ENCODE data around the gene ACY1. TPM values are rescaled to one million over a fixed set of nuclear protein-coding genes. Genes with fewer than 3 reads are reported as not detected.

ACY1 gene
- total and polyA plus RNA-seq, 2 donors (not counting 3 experiments of a cell fraction or from before 2014, with no cell fraction given) = 13.4 to 32.9 TPM

- Histone ChIP-seq H4K20me1 (replicated peaks; ENCODE audit: control insufficient read depth, extremely low read depth, insufficient read depth, low read length) (no peaks in the 10 kb centered on the region), H3K27ac (ENCODE audit: insufficient read depth, low read depth, low read length) (no peak overlapping the region), H3K9me1 (replicated peaks; ENCODE audit: control insufficient read depth, extremely low read depth, insufficient read depth, low read length) (no peaks in the 10 kb centered on the region), H3K27me3 (ENCODE audit: control insufficient read depth in 2 of 2, insufficient read depth in 2 of 2, low read length in 2 of 2) (no peaks in the 10 kb centered on the region), H3K4me1 (ENCODE audit: control insufficient read depth, extremely low read depth, insufficient read depth, low read length) (peaks cover 13% of the 10 kb centered on the region), H3K9ac (replicated peaks; ENCODE audit: extremely low read depth, insufficient read depth, low read length) (no peak overlapping the region), H3K36me3 (ENCODE audit: control insufficient read depth in 2 of 2, extremely low read depth in 1 of 2, insufficient read depth in 2 of 2, low read length in 2 of 2) (no peaks in the 10 kb centered on the region), H3K79me2 (ENCODE audit: control insufficient read depth, insufficient read depth, low read length) (no peaks in the 10 kb centered on the region), H2AFZ (ENCODE audit: low read depth, low read length) (no peak overlapping the region), H3K4me3 (replicated peaks in 1 of 3; ENCODE audit: insufficient read depth in 1 of 3, low read depth in 1 of 3, low read length in 3 of 3) (no peak overlapping the region), H3K9me3 (replicated peaks; ENCODE audit: control insufficient read depth, insufficient read depth, low read length) (no peaks in the 10 kb centered on the region), H3K4me2 (ENCODE audit: insufficient read depth, low read length) (no peak overlapping the region)
- DNase-seq (ENCODE audit: low read depth, low spot score) (peak; percentile 70), FAIRE-seq (peak; percentile 88)
- dilution Hi-C loops (cut with MboI; ENCODE audit: extremely low pct_ligation_motif_present, low sequenced_read_pairs) (no loop called here), intact Hi-C loops (cut with micrococcal nuclease) (loop anchor here (1.0 to 5.0 kb wide), 6 partner anchors 52 to 338 kb away; partner anchors contain the start of gene ALAS1)
- ChIA-PET CTCF (interaction anchor here (0.7 to 10.4 kb wide), 35 partner anchors 8 to 411 kb away, joined by 3 to 260 read pairs (median 5); partner anchors contain the start of genes ACY1, DUSP7, PARP3 and POC1A), POLR2A (no interaction called here)
- TF ChIP-seq EZH2 (IDR thresholded peaks at IDR 0.05; ENCODE audit: borderline replicate concordance, low read depth, low read length, severe bottlenecking) = no peak
- TF ChIP-seq MYC (IDR thresholded peaks at IDR 0.05; ENCODE audit: low read depth, low read length) = no peak
- peak; percentile 34 for TF ChIP-seq POLR2AphosphoS5 (IDR thresholded peaks at IDR 0.05; ENCODE audit: insufficient read depth, low read depth, low read length)
- no peak for TF ChIP-seq MAX (IDR thresholded peaks at IDR 0.05; ENCODE audit: insufficient read depth, insufficient read length)
- no peak for TF ChIP-seq POLR2A (IDR thresholded peaks at IDR 0.05; ENCODE audit: low read depth, low read length)
- TF ChIP-seq CTCF (IDR thresholded peaks at IDR 0.05; ENCODE audit: extremely low read depth in 1 of 2, insufficient read depth in 1 of 2, low read depth in 1 of 2, low read length in 2 of 2) = peak; percentile 94 to 97
- TF ChIP-seq GATA2 (IDR thresholded peaks at IDR 0.05; ENCODE audit: insufficient read depth, insufficient read length, low read depth, low read length) = no peak
- TF ChIP-seq FOS (IDR thresholded peaks at IDR 0.05; ENCODE audit: borderline replicate concordance, insufficient read depth, low read length) = no peak
- no peak for TF ChIP-seq JUN (IDR thresholded peaks at IDR 0.05; ENCODE audit: borderline replicate concordance, insufficient read depth, insufficient read length, low read depth)
- BruUV-seq (replicated peaks) = no TSS peak
These were observed 18.2 kb downstream of the ACY1 start for GRCh38 chr3:52001443-52001974.

Data from endothelial cell of umbilical vein (primary cell).